HG03097 (cell line): ENCODE results near the gene CTRB1.

Experiments
- ATAC-seq: cut with Tn5 transposase; IDR thresholded peaks from one replicate; pipeline ENCODE4 v1.9.1; 2021; ENCODE audit not compliant: unreplicated experiment, low FRiP score

The CTRB1 gene

DNA sequence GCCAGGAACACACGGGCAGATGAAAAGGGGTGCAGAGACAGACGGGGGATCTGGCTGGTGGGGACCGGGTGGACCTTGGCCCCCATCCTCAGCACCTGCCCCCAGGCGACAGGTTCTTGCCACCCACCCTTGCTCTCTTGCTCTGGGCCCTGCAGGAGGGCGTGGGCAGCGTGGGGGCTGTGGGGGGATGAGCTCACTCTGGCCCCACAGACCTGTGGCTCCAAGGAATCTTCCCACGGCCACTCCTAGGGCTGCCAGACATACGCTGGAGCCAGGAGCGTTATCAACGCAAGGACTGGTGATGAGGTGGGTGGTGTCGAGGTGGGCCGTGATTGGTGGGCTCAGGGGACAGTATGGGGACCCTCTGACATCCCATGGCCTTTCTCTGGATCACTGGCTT lies 6.3 kb downstream of the CTRB1 start:
- no peak for ATAC-seq

DNA sequence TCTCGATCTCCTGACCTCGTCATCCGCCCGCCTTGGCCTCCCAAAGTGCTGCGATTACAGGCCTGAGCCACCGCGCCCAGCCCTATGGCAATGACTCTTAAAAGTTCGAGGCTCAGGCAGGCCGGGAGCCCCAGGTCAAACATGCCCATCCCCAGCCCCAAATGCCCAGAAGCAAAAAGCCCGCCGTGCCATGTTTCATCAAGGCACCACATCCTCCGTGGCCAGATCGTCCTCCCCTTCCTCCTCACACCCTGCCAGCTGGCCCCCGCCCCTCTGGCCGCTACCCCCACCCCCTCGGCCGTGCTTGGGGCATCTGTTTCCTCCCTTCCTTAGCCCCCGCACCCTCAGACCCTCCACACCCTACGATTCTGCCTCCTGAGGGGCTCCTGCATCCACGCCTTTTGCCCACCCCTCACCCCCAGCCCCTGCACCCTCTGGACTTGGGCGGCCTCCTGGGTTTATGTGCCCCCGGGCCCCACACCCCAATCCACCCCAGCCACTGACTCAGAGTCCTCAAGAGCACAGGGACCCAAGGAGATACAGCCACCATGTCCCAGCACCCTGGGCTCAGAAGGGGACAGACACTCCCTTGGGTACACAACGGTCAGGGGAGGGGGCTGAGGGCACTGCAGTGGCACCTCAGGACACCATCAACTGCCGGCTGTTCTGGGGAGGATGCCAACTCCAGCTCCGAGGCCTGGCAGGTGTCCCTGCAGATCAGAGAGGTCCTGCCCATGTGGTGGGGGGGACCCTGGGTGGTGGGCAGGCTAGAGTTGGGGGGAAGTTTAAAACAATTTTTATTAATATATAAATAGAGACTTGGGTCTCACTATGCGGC lies 7.1 kb downstream of the CTRB1 start:
- no peak for ATAC-seq

DNA sequence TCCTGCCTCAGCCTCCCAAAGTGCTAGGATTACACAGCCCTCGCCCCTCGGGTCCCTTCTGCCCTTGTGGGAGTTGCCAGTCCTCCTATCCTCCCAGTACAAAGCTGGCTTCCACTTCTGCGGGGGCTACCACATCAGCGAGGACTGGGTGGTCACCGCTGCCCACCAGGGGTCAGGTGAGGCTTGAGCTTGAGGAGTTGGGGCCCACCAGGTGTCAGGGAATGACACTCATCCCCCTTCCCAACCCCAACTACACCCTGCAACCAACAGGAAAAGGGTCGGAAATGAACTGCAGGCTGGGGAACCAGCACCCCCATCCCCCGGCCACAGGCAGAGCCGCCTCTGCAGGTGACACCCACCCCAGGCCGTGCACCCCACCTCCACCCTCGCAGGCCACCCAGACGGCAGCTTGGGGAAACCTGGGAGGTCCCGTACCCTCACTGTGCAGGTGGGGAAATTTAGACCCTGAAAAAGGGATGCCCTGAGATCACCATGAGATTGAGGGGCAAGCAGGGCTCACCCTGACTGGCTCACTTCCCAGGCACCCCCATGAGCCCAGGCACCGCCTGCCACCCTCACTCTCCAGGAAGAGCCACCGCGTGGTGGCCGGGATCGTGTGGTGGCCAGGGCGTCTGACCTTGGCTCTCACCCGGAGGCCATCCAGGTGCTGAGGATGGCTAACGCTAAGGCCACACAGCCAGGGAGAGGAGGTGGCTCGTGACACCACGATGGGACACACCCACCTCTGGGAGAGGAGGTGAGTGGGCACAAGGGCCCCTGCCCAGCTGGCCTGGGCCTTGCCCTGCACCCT lies 8.0 kb downstream of the CTRB1 start:
- no peak for ATAC-seq

DNA sequence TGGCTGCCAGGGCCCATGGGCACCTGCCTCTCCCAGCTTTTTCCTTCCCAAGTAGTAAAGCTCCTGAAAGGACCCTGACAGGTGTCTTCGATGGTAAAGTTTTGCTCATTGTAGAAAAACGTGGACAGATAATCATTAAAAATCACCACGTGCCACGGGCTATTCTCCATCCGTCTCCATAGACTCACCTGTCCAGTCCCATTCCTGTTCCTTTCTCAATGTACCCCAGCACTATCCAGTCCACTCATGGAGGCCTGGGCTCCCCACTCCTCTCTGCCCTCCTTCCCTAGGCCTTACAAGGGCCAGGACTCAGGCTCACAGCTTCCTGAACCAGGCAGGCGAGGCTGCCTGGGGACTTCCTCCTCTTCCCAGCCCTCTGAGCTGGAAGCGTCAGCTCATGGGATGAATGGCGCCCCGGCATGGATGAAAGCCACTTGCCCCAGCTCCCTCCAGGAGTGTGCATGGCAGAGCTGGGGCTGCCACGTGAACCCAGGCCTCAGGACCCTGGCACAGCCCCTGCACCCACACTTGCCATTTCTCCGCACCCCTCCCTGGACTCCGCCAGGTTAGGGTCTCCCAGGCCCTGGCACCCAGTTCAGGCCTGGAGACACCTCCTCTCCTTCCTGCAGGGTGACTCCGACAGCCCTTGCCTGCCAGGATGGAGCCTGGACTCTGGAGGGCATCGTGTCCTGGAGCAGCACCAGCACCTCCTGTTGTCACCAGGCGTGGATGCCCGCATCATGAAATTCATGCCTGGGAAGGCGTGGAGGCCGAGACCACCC lies 8.8 kb downstream of the CTRB1 start:
- no peak for ATAC-seq

DNA sequence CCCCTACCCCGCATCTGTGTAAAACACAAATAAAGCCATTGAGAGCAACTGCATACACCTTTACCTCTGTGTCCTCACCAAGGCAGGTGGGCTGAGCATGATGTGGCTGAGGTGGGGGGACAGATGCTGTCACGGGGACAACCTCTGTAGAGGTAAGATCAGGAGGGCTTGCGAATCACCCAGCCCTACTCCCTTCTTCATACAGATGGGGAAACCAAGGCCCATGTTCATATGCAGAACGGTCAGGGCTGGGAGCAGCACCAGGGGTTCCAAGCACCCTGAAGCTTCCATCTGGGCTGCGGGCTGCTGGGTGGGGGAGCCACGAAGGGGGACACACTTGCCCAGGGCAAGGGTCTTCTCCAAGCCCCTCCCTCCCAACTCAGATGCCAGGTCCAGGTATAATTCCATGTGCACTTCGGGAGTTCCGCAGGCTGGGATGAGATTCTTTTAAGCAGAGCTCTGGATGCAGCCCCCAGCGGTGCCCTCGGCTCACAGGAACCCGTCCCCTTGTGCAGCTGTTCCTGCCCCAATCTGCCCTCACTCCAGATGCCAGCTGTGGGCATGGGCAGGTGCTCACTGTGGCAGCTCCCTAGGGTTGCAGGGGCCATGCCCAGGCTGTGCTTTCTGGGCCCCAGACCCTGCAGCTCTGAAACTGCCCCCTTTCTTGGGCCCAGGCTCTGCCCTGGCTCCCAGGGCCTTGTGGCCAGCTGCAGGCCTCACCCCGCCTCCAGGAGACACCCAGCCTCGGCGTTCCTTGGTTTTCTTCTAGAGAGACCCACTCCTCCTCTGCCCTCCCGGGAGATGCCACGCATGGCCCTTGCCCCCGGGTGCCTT lies 9.6 kb downstream of the CTRB1 start:
- no peak for ATAC-seq

DNA sequence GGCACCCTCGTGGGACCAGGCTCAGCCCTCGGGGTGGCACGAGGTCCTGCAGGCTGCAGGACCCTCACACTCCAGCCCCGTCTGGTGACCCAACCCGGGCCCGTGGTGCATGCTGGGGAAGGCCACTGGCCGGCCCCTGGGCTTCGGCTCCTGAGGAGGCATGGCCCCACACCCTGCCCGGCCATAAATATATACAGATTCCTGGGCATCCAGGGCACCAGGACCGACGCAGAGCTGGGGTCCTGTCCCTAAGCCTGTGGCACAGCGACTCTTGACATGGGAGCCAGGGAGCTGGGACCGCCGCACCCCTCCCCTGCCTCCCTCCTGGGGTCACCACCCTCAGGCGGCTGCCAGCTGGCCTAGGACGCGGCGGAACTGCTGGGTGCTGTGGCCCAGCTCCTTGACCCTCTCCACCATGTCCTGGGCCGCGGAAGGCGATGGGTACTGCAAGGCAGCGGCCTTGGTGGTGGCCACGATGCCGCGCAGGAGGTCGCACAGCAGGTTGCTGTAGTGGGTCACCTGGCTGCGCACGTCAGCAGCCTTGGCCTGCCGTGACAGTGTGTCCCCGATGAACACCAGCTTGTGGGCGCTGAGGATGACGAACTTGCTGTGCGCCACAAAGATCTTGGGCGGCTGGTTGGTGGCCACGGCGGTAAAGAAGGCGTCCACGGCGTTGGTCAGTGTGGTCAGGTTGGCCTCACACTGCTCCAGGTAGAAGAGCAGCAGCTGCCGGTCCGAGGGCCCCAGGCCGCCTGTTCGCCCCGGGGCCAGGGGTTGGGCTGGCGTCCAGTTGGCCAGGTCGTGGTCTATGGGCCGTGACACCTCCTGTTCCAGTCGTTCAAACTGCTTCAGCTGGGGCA lies 10.6 kb downstream of the CTRB1 start:
- ATAC-seq, result no peak

DNA sequence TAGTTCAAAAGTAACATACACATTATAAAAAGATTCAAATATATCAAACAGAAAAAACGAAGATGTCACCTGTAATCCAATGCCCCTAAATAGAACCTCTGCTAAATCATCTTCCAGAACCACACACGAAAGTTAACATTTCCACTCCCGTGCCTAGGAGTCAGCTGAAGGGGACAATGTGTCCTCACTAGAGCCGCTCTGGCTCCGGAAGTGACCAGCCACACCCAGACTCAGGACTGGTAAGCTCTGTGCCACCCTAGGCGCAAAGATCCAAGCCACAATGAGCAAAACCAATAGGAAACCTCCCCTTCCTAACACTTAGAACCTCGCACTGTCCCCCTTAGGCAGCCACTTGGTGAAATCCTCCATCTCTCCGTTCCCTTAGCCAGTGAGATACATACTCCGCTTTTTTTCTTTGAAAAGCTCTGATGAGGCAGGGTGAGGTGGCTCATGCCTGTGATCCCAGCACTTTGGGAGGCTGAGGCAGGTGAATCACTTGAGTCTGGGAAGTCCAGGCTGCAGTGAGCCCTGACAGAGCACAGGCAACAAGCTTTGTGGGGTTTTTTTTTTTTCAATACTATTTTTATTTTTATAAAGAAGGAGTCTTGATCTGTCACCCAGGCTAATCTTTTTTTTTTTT lies 11.8 kb downstream of the CTRB1 start:
- ATAC-seq, result no peak

DNA sequence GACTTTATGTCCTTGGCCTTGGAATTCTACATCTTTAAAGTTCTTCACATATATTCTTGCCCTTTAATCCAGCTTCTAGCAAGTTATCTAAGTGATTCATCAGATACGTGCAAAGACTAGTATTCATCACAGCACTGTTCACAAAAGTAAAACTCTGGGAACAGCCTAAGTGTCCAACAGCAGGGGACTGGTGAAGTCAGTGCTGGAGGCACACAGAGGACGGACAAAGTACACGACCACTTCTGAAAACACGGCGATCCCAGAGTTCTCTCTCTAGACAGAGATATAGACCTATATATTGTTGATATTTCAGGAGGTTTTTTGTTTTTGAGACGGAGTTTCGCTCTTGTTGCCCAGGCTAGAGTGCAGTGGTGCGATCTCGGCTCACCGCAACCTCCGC lies 12.8 kb downstream of the CTRB1 start:
- no peak for ATAC-seq

DNA sequence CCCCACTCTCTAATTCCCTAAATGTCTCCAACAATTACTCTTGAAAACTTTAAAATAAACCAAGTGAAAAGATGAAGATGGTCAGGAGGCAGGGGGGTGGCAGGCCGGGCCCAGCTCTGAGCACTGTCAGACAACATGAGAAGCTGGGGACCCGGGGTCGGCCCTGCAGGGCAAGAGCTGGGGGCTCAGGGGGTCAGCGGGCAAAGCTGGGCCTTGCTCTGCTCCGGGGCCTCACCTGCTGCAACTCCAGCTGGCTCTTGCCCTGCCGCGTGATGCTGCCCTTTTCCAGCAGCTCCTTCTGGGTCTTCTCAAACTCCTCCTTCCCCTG lies 14.8 kb downstream of the CTRB1 start:
- ATAC-seq, result no peak

DNA sequence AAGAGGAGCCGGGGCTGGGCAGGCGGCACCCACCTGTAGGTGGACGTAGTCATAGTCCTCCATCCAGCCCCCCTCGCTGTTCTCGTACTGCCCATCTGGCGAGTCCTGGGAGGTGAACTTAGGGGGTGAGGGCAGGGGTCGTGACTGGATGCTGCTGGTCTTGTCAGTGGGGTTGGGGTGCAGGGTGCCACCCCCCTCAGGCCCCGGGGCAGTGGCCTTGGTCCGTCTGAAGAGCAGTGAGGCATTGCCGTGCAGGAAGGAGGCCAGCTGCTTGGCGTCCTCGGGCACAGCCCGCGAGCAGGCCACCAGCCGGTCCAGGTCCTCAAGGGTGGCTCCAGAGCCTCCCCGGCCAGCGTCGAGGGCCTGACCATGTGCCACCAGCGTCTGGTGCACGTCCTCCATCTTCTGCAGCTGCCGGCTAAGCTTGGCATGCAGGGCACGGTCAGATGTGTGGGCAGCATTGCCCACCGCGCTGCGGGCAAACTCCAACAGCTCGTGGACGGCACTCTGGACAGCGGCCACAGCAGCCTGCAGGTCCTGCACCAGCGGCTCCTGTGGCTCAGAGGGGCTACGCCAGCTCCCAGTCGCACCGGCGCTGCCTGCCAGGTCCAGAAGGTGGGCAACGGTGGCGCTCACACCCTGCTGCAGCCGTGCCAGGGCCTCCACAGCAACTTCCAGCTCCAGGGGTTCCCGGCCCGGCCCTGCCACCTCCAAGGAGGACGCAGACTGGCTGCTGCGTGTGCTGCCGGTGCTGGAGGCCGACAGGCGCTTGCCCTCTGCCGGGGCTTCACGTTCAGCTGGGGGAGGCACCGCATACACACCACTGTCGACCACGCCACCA lies 16.3 kb downstream of the CTRB1 start:
- ATAC-seq, result no peak

DNA sequence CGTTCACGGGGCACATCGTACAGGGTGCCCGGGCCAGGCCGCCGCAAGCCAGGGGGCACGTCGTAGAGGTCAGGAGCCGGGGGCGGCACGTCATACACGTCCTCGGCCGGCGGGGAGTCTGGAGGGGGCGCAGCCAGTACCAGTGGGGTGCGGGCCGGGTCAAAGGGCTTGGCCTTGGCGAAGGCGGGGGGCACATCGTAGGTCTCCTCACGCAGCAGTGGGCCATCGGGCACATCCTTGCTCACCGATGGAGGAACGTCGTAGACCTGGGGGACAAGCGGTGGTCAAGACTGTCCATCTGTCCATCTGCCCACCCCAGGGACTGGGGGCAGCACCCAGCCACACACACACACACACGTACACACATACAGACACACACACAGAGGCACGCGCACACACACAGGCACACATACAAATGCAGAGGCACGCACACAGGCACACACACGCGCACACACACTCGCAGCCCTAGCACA lies 17.0 kb downstream of the CTRB1 start:
- no peak for ATAC-seq

DNA sequence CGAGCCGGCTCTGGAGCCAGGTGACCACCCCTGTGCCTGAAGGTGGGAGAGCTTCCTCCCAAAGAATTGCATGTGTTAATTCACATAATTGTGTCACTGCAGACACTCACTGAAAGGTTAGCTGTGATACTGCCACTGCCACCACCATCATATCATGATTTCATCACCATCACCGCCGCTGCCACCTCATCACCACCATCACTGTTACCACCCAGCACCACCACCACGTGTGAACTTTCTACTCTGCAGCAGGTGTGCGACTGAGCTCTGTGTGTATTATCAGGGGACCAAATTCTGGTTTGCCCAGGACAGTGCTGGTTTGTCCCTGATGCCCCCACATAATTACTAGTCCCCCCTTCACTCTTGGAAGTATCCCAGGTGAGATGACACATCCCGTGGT lies 17.4 kb downstream of the CTRB1 start:
- ATAC-seq, result no peak

DNA sequence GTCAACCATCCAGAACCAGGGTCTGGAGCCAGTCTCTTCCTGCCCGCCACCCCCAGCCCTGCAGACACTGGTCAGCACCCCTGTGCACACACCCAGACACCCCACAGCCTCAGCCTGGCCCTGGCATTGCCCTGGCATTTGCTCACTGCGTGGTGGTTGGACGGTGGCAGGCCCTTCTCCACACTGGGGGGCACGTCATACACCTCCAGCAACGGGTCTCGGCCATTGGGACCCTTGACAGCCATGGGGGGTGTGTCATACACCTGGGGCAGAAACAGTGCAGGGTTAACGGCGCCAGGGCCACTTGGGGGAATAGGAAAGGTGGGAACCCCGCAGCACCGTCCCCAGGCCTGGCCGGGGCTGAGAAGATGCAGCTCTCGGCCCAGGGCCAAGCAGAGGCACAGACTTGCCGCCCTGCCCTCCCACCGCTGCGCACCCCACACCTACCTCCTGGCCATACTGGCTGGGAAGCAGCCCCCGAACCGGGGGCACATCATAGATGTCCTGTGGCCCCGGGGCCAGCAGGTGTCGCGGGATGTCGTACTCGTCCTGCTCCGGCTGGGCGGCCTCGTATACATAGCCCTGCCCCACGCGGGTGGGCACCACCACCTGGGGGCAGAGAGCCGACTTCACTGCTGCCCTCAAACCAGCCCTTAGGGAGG lies 18.1 kb downstream of the CTRB1 start:
- ATAC-seq, result no peak

DNA sequence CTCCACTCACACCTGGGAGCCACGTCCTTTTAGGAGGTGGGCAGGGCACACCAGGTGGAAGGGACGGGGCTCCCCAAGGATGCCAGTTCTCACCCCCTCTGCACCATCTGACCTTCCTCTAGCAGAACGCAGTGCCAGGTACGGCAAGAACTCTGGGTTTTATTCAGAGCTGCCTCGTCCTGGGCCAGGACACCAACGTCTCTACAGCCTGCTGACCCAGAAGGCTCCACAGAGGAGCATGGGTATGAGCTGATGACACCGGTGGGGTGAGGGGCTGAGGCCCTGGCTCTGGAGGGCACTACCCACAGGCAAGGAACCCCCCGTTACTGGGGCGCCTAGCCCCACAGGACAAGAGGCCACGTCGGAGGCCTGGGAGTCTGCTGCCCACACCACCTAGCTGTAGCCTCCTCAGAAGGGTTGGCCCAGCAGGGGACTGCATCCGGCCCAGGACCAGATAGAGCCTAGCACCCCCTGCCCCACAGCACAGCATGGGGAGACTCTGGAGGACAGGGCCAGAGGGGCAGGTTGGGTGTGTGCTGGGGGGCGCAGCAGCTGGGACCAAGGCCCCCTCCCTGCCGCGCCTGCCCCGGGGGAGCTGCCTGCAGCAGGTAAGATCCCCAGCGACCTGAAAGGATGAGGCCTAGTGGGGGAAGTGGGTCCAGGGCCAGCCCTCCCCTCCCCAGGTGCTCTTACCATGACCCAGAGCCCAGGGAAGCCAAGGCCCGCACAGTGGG lies 18.8 kb downstream of the CTRB1 start:
- no peak for ATAC-seq

DNA sequence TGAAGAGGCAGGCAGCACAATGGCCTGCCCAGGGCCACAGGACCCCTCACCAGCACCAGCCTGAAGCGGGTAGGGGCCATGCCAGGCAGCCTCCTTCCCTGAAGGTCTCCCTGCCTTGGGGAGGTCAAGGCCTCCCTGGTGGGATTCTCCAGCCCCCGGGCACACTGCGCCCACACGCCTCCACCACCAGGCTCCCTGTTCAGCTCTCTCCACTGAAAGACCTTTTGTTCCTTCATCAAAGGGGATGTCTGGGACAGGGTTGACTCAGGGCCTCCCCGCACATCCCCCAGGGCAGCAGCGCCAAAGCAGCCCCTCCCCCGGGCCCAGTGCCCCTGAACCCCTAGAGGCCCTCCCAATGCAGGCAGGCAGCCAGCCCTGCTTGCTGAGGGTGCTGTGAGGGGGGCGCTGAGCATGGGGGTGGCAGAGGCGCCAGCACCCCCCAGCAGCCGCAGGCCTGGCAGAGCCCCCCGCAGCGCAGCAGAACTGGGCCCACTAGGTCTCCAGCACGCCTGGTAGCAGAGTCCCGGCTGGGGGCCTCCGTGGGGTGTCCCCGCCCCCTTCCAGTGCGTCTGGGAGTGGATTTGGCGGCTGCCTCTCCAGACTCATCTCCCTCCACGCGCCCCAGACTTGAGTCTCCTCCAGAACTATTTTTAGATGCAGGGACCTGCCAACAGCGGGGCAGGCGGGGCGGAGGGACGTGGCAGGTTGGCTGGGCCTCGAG lies 19.5 kb downstream of the CTRB1 start:
- ATAC-seq, result no peak

DNA sequence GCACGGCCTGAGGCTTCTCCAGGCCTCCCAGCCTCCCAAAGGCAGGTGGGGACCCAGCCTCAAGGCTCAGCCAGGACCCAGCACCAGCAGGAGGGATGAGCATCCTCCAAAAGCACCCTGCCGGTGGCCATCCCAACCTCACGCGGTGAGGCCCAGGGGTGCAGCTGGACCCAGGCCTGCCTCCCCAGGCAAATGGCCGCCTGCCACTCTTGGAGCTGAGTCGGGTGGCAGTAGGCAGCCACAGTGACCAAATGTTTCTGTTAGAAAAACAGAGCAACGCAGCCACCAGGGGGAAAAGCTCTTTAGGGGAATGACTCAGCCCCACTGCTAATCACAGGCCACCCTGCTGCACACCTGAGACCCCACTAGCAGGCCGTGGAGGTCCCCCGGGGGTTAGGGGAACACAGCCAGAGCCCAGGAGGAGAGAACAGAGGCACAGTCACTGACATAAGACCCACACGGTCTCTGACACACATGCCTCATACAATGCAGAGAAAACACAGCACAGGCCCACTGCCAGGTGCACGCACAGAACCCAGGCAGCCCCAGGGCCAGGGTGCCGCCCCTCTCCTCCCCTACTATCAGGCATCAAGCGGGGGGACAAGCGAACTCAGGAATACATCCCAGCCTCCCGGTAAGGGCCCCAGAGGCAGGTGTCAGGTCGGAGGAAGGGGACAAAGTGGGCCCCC lies 20.2 kb downstream of the CTRB1 start:
- ATAC-seq, result no peak
